Dermis blood vessel endothelial cell (primary cell): Measurements from ENCODE around the gene HIPK2. TPM values are rescaled to one million over a fixed set of nuclear protein-coding genes. Genes with fewer than 3 reads are reported as not detected.
A peak's percentile ranks its signal among the peaks of the same experiment; 100 is the strongest.

Source experiments
- DNase-seq: peaks from one replicate; pipeline ENCODE4 v3.0.0; 2010
- total RNA-seq: library from RNA; depleted of rRNA; stranded (reverse); fragments of >200 nt; gene quantifications from 2 replicates; pipeline ENCODE4 v1.2.3, GENCODE V29; 2014

The HIPK2 gene
- total RNA-seq, 1 donor from 2014 or later, result 11.6 TPM

GRCh38 chr7:139782932-139783331 is 5.1 kb upstream of the HIPK2 start:
- DNase-seq, result peak; percentile 23

- DNase-seq, result peak; percentile 48
Observed at GRCh38 chr7:139777133-139777891, 486 bp downstream of the HIPK2 start.

- peak; percentile 53 for DNase-seq
Observed at GRCh38 chr7:139776486-139777132, 1.2 kb downstream of the HIPK2 start.

GRCh38 chr7:139775829-139776266 is 1.9 kb downstream of the HIPK2 start:
- DNase-seq, result peak; percentile 90

- peak; percentile 14 for DNase-seq
Observed at GRCh38 chr7:139774376-139774775, 3.4 kb downstream of the HIPK2 start.

- no peak for DNase-seq
Observed at GRCh38 chr7:139773371-139773770, 4.4 kb downstream of the HIPK2 start.

GRCh38 chr7:139772873-139773272 is 4.9 kb downstream of the HIPK2 start:
- no peak for DNase-seq

GRCh38 chr7:139772115-139772514 is 5.7 kb downstream of the HIPK2 start:
- no peak for DNase-seq

- peak; percentile 79 for DNase-seq
Observed at GRCh38 chr7:139771001-139771956, 6.5 kb downstream of the HIPK2 start.

GRCh38 chr7:139769761-139770160 is 8.0 kb downstream of the HIPK2 start:
- DNase-seq, result no peak

GRCh38 chr7:139769066-139769465 is 8.7 kb downstream of the HIPK2 start:
- no peak for DNase-seq

- DNase-seq, result no peak
Observed at GRCh38 chr7:139768249-139768824, 9.5 kb downstream of the HIPK2 start.

- DNase-seq, result peak; percentile 39
Observed at GRCh38 chr7:139767561-139767982, 10.2 kb downstream of the HIPK2 start.

GRCh38 chr7:139765143-139765542 is 12.7 kb downstream of the HIPK2 start:
- no peak for DNase-seq

GRCh38 chr7:139763330-139763729 is 14.5 kb downstream of the HIPK2 start:
- DNase-seq, result no peak

- DNase-seq, result peak; percentile 92
Observed at GRCh38 chr7:139762886-139763285, 14.9 kb downstream of the HIPK2 start.

- DNase-seq, result no peak
Observed at GRCh38 chr7:139758388-139758787, 19.4 kb downstream of the HIPK2 start.

GRCh38 chr7:139757968-139758367 is 19.8 kb downstream of the HIPK2 start:
- no peak for DNase-seq

- no peak for DNase-seq
Observed at GRCh38 chr7:139753693-139754111, 24.1 kb downstream of the HIPK2 start.

- DNase-seq, result no peak
Observed at GRCh38 chr7:139753081-139753692, 24.6 kb downstream of the HIPK2 start.

GRCh38 chr7:139752604-139753003 is 25.2 kb downstream of the HIPK2 start:
- no peak for DNase-seq

GRCh38 chr7:139752148-139752547 is 25.6 kb downstream of the HIPK2 start:
- DNase-seq, result no peak
